Bone marrow (tissue), 2 donors: ENCODE results near the gene SPRR1A.

Experiments used
- DNase-seq, 2 donors: peaks; one replicate each; lab custom pipeline; 2025; lab: John Stamatoyannopoulos, UW

SPRR1A gene

DNA sequence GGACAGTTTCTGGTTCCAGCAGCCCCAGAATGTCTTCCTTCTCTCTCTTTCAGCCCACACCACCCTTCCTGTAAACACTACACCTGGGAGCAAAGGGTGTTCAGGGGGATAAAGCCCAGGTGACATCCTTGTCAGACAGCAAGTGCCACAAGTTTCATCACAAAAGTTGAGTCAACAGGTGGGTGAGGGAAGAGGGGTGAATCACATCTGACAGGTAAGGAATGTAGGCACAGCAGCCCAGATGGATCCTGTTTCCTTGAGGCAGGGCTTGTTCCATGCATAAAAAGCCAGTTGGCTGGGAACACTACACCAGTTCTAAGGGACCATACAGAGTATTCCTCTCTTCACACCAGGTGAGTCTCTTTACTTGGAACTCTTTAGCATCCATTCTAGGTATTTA lies 47.0 kb downstream of the SPRR1A start, which contains the start of gene SPRR1B:
Gene SPRR1B (plus strand): TSS at position 309 of the 400 bp plus-strand sequence. CDS start 1,143 bp downstream, outside the sequence.
- no peak for DNase-seq

GRCh38 chr1:153032073-153032472 lies 48.2 kb downstream of the SPRR1A start:
- no peak for DNase-seq

GRCh38 chr1:153032677-153033308 lies 48.9 kb downstream of the SPRR1A start:
- peak in 1 of 2 donors; percentile 3 for DNase-seq

GRCh38 chr1:153035211-153035610 lies 51.3 kb downstream of the SPRR1A start:
- DNase-seq, result no peak
